Type B pancreatic cell (in vitro differentiated cells): ENCODE results near the gene TTLL4. TPM values are rescaled to one million over a fixed set of nuclear protein-coding genes. Genes with fewer than 3 reads are reported as not detected.

ENCODE experiments used
- DNase-seq: peaks from one replicate; pipeline ENCODE4 v3.0.0; 2021; ENCODE audit warnings: mixed read lengths; ENCODE audit not compliant: unreplicated experiment; ENCODE audit errors: extremely low spot score
- H3K27ac Mint-ChIP-seq: 2 replicates; pipeline ENCODE4 v1.8.0; 2021; ENCODE audit warnings: mild to moderate bottlenecking, mixed read lengths
- H3K27me3 Mint-ChIP-seq: 2 replicates; pipeline ENCODE4 v1.8.0; 2021; ENCODE audit warnings: mixed read lengths
- H3K36me3 Mint-ChIP-seq: 2 replicates; pipeline ENCODE4 v1.8.0; 2021; ENCODE audit warnings: mixed read lengths
- H3K4me1 Mint-ChIP-seq: one replicate; pipeline ENCODE4 v1.8.0; 2021; ENCODE audit warnings: mixed read lengths; ENCODE audit not compliant: unreplicated experiment
- H3K4me3 Mint-ChIP-seq: 2 replicates; pipeline ENCODE4 v1.8.0; 2021; ENCODE audit warnings: mild to moderate bottlenecking, mixed read lengths
- H3K9me3 Mint-ChIP-seq: 2 replicates; pipeline ENCODE4 v1.8.0; 2021; ENCODE audit warnings: mixed read lengths
- CTCF ChIP-seq: fragments of 200-600 bp; sonication (generic); conservative IDR thresholded peaks from 2 replicates; pipeline ENCODE4 v1.5.0; 2021; ENCODE audit warnings: antibody characterized with exemption, mild to moderate bottlenecking
- total RNA-seq: library from RNA; stranded (reverse); gene quantifications from 2 replicates; pipeline ENCODE4 v1.2.1, GENCODE V29; 2021; ENCODE audit warnings: low replicate concordance

TTLL4 gene
- total RNA-seq, 1 donor from 2014 or later: 79.8 TPM

DNA sequence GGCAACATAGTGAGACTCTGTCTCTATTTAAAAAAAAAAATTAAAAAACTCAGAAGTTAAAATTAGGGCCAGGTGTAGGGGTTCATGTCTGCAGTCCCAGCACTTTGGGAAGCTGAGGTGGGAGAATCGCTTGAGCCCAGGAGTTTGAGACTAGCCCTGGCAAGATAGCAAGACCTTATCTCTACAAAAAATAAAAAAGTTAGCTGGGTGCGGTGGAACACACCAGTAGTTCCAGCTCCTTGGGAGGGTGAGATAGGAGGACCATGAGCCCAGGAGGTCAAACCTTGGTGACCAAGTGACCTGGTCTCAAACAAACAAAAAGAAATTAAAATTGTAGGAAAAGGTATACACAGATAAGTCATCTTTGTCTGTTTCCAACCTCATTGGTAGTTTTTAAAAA lies 11.3 kb downstream of the TTLL4 start:
- H3K9me3 Mint-ChIP-seq: peaks cover 6% of the 10 kb centered on the region
- TF ChIP-seq CTCF: no peak
- peaks cover 30% of the 10 kb centered on the region for H3K4me1 Mint-ChIP-seq
- peaks cover 31% of the 10 kb centered on the region for H3K36me3 Mint-ChIP-seq
- no peaks in the 10 kb centered on the region for H3K27me3 Mint-ChIP-seq
- H3K4me3 Mint-ChIP-seq: no peak overlapping the region
- no peak for DNase-seq
- no peak overlapping the region for H3K27ac Mint-ChIP-seq

GRCh38 chr2:218722419-218722818 lies 11.8 kb downstream of the TTLL4 start:
- H3K9me3 Mint-ChIP-seq: peaks cover 6% of the 10 kb centered on the region
- peaks cover 32% of the 10 kb centered on the region for H3K36me3 Mint-ChIP-seq
- DNase-seq: no peak
- no peak overlapping the region for H3K27ac Mint-ChIP-seq
- H3K27me3 Mint-ChIP-seq: no peaks in the 10 kb centered on the region
- H3K4me1 Mint-ChIP-seq: peaks cover 30% of the 10 kb centered on the region
- no peak for TF ChIP-seq CTCF
- no peak overlapping the region for H3K4me3 Mint-ChIP-seq

GRCh38 chr2:218722876-218723785 lies 12.5 kb downstream of the TTLL4 start:
- H3K27ac Mint-ChIP-seq: no peak overlapping the region
- H3K9me3 Mint-ChIP-seq: peaks cover 10% of the 10 kb centered on the region
- no peaks in the 10 kb centered on the region for H3K27me3 Mint-ChIP-seq
- DNase-seq: no peak
- peaks cover 35% of the 10 kb centered on the region for H3K36me3 Mint-ChIP-seq
- H3K4me1 Mint-ChIP-seq: peaks cover 30% of the 10 kb centered on the region
- H3K4me3 Mint-ChIP-seq: no peak overlapping the region
- no peak for TF ChIP-seq CTCF

DNA sequence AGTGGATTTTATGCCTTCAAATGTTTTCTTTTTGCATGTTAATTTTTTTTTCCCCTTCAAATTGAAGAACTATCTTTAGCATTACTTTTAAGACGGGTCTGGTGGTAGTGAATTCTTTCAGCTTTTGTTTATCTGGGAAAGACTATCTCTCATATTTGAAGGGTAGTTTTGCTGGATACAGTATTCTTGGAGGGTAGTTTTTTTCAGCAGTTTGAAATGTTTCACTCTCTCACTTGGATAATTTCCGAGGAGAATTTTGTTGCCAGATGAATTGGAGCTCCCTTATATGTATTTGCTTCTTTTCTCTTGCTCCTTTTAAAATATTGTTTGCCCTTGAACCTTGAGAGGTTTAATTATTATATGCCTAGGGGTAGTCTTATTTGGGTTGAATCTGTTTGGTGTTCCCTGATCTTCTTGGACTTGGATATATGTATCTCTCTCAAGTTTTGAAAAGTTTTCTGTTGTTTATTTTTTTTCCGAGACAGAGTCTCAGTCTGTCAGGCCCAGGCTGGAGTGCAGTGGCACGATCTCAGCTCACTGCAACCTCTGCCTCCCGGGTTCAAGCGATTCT lies 15.5 kb downstream of the TTLL4 start:
- TF ChIP-seq CTCF: no peak
- H3K4me1 Mint-ChIP-seq: peaks cover 18% of the 10 kb centered on the region
- DNase-seq: no peak
- peaks cover 32% of the 10 kb centered on the region for H3K36me3 Mint-ChIP-seq
- H3K9me3 Mint-ChIP-seq: peaks cover 10% of the 10 kb centered on the region
- no peak overlapping the region for H3K27ac Mint-ChIP-seq
- no peak overlapping the region for H3K4me3 Mint-ChIP-seq
- no peaks in the 10 kb centered on the region for H3K27me3 Mint-ChIP-seq

GRCh38 chr2:218727502-218728165 lies 17.0 kb downstream of the TTLL4 start:
- Mint-ChIP-seq H3K4me1 (peaks cover 12% of the 10 kb centered on the region), H3K36me3 (peaks cover 38% of the 10 kb centered on the region), H3K27ac (no peak overlapping the region), H3K4me3 (no peak overlapping the region), H3K9me3 (peaks cover 10% of the 10 kb centered on the region), H3K27me3 (no peaks in the 10 kb centered on the region)
- TF ChIP-seq CTCF: peak; percentile 66
- DNase-seq: no peak
